Stimulated activated CD4-positive, alpha-beta T cell treated with anti-CD3 and anti-CD28 coated beads, Interleukin-1b, Interleukin-23, amount 100 ng/mL, for 48 hours (primary cell): ENCODE results near the gene COPS7A.
"Not testable (repeated sequence)": the region's sequence is repeated elsewhere in the genome, so short reads cannot be mapped to it uniquely, and the experiment has no call there.

ENCODE experiments used
- DNase-seq: peaks from one replicate; pipeline ENCODE4 v3.0.0-alpha.2; 2020

Gene COPS7A

GRCh38 chr12:6703631-6704030 is 20.2 kb upstream of the COPS7A start:
- DNase-seq: no peak

GRCh38 chr12:6708351-6708750 is 15.5 kb upstream of the COPS7A start:
- not testable (repeated sequence) for DNase-seq

DNA sequence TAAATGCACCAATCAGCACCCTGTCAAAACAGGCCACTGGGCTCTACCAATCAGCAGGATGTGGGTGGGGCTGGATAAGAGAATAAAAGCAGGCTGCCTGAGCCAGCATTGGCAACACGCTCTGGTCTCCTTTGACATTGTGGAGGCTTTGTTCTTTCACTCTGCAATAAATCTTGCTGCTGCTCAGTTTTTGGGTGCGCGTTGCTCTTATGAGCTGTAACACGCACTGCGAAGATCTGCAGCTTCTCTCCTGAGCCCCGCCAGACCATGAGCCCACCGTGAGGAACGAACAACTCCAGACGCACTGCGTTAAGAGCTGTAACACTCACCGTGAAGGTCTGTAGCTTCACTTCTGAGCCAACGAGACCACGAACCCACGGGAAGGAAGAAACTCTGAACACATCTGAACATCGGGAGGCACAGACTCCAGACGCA is 14.9 kb upstream of the COPS7A start:
- peak; percentile 40 for DNase-seq

DNA sequence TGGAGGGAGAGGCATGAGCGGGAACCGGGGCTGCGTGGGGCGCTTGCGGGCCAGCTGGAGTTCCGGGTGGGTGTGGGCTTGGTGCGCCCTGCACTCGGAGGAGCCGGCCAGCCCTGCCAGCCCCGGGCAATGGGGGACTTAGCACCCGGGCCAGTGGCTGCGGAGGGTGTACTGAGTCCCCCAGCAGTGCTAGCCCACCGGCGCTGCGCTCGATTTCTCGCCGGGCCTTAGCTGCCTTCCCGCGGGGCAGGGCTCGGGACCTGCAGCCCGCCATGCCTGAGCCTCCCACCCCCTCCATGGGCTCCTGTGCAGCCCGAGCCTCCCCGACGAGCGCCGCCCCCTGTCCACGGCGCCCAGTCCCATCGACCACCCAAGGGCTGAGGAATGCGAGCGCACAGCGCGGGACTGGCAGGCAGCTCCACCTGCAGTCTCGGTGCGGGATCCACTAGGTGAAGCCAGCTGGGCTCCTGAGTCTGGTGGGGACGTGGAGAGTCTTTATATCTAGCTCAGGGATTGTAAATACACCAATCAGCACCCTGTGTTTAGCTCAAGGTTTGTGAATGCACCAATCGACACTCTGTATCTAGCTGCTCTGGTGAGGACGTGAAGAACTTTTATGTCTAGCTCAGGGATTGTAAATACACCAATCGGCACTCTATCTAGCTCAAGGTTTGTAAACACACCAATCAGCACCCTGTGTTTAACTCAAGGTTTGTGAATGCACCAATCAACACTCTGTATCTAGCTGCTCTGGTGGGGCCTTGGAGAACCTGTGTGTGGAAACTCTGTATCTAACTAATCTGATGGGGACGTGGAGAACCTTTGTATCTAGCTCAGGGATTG is 7.6 kb upstream of the COPS7A start:
- not testable (repeated sequence) for DNase-seq

DNA sequence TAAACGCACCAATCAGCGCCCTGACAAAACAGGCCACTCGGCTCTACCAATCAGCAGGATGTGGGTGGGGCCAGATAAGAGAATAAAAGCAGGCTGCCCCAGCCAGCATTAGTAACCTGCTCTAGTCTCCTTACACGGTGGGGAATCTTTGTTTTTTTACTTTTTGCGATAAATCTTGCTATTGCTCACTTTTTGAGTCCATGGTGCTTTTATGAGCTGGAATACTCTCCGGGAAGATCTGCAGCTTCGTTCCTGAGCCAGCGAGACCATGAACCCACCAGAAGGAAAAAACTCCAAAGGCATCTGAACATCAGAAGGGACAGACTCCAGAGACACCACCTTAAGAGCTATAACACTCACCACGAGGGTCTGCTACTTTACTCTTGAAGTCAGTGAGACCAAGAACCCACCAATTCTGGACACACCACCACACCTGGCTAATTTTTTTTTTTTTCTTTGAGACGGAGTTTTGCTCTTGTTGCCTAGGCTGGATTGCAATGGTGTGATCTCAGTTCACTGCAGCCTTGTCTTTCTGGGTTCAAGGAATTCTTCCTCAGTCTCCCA is 6.9 kb upstream of the COPS7A start:
- no peak for DNase-seq

- no peak for DNase-seq
These were observed 983 bp upstream of the COPS7A start for GRCh38 chr12:6722863-6723262.

- peak; percentile 26 for DNase-seq
These were observed 557 bp downstream of the COPS7A start for GRCh38 chr12:6724409-6724797.

- DNase-seq: no peak
These were observed 1.5 kb downstream of the COPS7A start for GRCh38 chr12:6725350-6725749.

GRCh38 chr12:6729186-6729585 is 5.3 kb downstream of the COPS7A start:
- no peak for DNase-seq

- DNase-seq: no peak
These were observed 6.3 kb downstream of the COPS7A start for GRCh38 chr12:6730169-6730568.

GRCh38 chr12:6734506-6735387 is 10.9 kb downstream of the COPS7A start:
- DNase-seq: no peak

- peak; percentile 28 for DNase-seq
These were observed 11.8 kb downstream of the COPS7A start for GRCh38 chr12:6735448-6736191.

GRCh38 chr12:6736754-6737153 is 12.9 kb downstream of the COPS7A start:
- DNase-seq: no peak

DNA sequence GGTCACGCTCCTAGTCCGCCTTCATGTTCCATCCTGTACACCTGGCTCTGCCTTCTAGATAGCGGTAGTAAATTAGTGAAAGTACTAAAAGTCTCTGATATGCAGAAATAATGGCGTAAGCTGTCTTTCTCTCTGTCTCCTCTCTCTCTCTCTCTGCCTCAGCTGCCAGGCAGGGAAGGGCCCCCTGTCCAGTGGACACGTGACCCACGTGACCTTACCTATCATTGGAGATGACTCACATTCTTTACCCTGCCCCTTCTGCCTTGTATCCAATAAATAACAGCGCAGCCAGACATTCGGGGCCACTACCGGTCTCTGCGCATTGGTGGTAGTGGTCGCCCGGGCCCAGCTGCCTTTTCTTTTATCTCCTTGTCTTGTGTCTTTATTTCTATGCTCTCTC is 18.2 kb downstream of the COPS7A start:
- DNase-seq: not testable (repeated sequence)

DNA sequence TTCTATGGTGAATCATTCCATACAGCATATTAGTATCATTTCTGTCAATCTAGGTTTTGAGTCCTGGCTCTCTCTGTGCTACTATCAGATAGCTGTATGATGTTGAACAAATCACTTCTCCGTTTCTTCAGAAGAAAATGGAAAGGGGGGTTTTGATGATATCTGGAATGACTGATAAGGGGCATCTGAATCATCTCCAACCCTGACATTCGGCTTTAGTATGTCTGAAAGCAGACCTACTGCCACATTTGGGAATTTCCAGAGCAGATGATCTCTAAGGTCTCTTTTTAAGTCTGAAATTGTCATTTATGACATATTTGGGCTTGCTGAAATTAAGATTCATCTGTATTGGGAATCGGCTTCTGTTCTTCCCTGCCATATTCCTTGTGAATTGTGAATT is 19.0 kb downstream of the COPS7A start:
- DNase-seq: no peak

- peak; percentile 30 for DNase-seq
These were observed 19.5 kb downstream of the COPS7A start for GRCh38 chr12:6743300-6743699.

- no peak for DNase-seq
These were observed 22.1 kb downstream of the COPS7A start for GRCh38 chr12:6745741-6746525.

- no peak for DNase-seq
These were observed 23.4 kb downstream of the COPS7A start for GRCh38 chr12:6747216-6747615.

DNA sequence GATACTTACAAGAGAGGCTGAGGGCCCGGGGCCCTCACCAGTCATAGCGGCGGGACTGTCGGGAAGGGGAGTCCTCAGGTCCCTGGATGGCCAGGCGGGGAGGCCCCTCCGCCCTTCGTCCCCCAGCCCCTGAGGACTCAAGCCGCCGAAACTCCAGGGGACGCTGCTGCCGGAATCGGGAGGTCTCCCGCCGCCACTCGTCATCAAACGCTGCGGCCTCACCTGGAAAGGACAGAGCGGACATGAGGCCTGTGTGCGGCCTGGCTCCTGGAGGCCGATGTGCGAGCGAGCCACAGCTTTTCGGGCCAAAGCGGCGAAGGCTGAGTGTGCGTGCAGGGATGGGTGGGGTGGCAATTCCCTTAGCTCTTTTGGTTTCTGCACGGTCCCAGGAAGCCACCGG is 24.9 kb downstream of the COPS7A start:
- DNase-seq: no peak

GRCh38 chr12:6750506-6750905 is 26.7 kb downstream of the COPS7A start:
- no peak for DNase-seq

DNA sequence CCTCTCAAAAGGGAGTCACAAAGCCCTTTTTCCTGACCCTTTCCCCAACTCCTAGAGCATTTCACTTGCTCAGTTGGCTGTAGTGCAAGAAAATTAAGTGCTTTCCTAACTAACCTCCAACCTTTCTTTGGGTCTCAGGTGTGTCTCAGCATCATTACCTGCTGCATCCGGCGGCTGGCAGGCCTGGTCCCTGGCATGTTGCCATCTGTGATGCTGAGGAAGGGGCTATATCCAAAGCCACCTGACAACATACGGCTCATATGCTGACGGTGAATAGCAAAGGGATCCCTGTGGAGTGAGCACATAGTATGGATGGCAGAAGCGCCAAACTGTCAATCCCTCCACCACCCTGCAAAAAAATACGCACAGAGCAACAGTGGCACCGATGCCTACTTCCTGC is 27.9 kb downstream of the COPS7A start:
- no peak for DNase-seq
